Stimulated activated CD8-positive, alpha-beta memory T cell treated with anti-CD3 and anti-CD28 coated beads, Interleukin-4, amount 100 ng/mL, for 4 hours (primary cell): ENCODE measurements around the gene SFRP5.
A peak's percentile ranks its signal among the peaks of the same experiment; 100 is the strongest.

ENCODE experiments used
- DNase-seq, 2 donors: peaks; one replicate each; pipeline ENCODE4 v3.0.0-alpha.2; 2020; ENCODE audit warnings: low read depth in 2 of 2, low spot score in 1 of 2

Gene SFRP5

GRCh38 chr10:97743169-97743943 lies 28.4 kb downstream of the SFRP5 start:
- no peak for DNase-seq

- no peak for DNase-seq
Observed at GRCh38 chr10:97740613-97741012, 31.2 kb downstream of the SFRP5 start.

GRCh38 chr10:97738616-97739015 lies 33.2 kb downstream of the SFRP5 start:
- no peak for DNase-seq

GRCh38 chr10:97737770-97738265 lies 34.0 kb downstream of the SFRP5 start:
- no peak for DNase-seq

- DNase-seq = peak; percentile 91
Observed at GRCh38 chr10:97736902-97737769, 34.7 kb downstream of the SFRP5 start, which contains the start of gene ZFYVE27. Gene ZFYVE27 (plus strand): TSS chr10:97737128. CDS start chr10:97738478, 1,350 bp downstream.

GRCh38 chr10:97736403-97736901 lies 35.3 kb downstream of the SFRP5 start:
- DNase-seq = no peak

- DNase-seq = no peak
Observed at GRCh38 chr10:97734021-97734420, 37.8 kb downstream of the SFRP5 start.

GRCh38 chr10:97733256-97733655 lies 38.5 kb downstream of the SFRP5 start:
- no peak for DNase-seq

- DNase-seq = no peak
Observed at GRCh38 chr10:97732052-97732359, 39.8 kb downstream of the SFRP5 start.

GRCh38 chr10:97731346-97732051 lies 40.3 kb downstream of the SFRP5 start:
- DNase-seq = peak; percentile 15 to 40

GRCh38 chr10:97729014-97729413 lies 42.8 kb downstream of the SFRP5 start:
- DNase-seq = no peak

- no peak for DNase-seq
Observed at GRCh38 chr10:97726636-97727178, 45.1 kb downstream of the SFRP5 start.

GRCh38 chr10:97724341-97724941 lies 47.4 kb downstream of the SFRP5 start:
- no peak for DNase-seq

GRCh38 chr10:97723001-97723400 lies 48.8 kb downstream of the SFRP5 start:
- no peak for DNase-seq

GRCh38 chr10:97721871-97722780 lies 49.7 kb downstream of the SFRP5 start:
- DNase-seq = no peak

- no peak for DNase-seq
Observed at GRCh38 chr10:97719602-97720001, 52.2 kb downstream of the SFRP5 start.

GRCh38 chr10:97718659-97719142 lies 53.1 kb downstream of the SFRP5 start:
- no peak for DNase-seq

- no peak for DNase-seq
Observed at GRCh38 chr10:97718178-97718577, 53.6 kb downstream of the SFRP5 start.

- no peak for DNase-seq
Observed at GRCh38 chr10:97717627-97718026, 54.2 kb downstream of the SFRP5 start.
